Measurements from ENCODE around the gene SPATA24.

GRCh38 chr5:139431706-139432105, 27.8 kb upstream of the SPATA24 start:
- TF ChIP-seq YY1 (IDR thresholded peaks at IDR 0.05; ENCODE audit: insufficient read depth, insufficient read length) (no peak), ZNF274 (IDR thresholded peaks at IDR 0.05; ENCODE audit: low read depth, low read length) (no peak), SUZ12 (IDR thresholded peaks at IDR 0.05; ENCODE audit: extremely low read depth, insufficient read depth, insufficient read length) (no peak)

Data from NT2/D1 (cell line).